Measurements from ENCODE around the gene ZNF620.
"Not testable (repeated sequence)": the region's sequence is repeated elsewhere in the genome, so short reads cannot be mapped to it uniquely, and the experiment has no call there.

The ZNF620 gene

DNA sequence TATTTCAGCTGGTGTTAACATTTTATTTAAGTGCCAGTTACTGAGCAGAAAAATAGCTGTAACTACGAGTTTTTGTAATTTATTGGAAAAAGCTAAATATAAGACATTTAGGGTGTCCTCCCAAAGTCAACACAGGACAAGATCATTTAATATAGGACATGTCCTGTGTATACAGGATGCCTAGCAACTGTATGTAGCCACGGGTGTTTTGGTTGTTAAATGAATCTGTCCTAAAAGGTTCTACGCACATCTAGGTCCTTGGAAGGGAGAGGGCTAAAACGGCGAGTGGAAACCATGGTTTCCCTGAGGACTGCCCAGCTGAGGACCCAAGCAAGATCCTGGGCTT, 18.4 kb downstream of the ZNF620 start:
- Mint-ChIP-seq H3K4me1 (peaks cover 28% of the 10 kb centered on the region), H3K27ac (peak overlapping the region; percentile 94), H3K36me3 (peaks cover 31% of the 10 kb centered on the region), H3K4me3 (peak overlapping the region; percentile 93), H3K27me3 (no peaks in the 10 kb centered on the region), H3K9me3 (no peaks in the 10 kb centered on the region)
- peak; percentile 35 for ATAC-seq

DNA sequence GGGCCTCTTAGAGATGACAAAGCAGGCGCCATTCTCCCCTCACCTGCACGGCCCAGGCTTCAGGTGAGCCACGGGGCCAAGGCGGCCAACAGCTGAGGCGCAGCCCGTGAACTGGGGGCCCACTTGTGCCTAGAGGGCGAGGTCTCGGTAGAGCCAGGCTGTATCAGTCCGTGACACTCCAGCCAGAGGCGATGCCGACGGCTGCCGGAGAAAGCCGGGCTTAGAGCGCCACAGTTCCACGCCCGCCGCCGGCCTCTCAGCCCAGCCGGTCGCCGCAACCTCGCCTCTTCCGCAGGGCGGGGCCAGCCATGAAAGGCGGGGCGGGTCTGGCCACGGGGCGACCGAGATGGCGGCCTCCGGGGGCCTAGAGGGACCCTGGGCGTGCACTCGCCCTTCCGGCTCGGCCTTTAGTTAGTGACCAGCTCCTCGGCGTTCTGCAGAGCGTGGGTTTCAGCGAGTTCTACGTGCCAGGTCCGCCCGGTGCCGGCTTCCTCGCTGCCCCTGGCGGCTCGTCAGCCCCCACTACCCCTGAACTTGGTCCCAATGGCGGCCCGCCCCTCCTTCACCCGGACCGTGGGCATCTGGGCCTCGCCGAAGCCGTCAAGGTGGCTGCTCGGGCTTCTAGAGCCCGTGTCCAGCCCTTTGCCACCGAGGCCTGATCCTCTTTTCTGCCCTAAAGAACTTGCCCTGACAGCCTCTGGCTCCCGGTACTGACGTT, 18.9 kb downstream of the ZNF620 start, which contains the start of gene ZNF621:
TSS of gene ZNF621 (plus strand) at position 393 of the 718 bp plus-strand sequence. CDS start 881 bp downstream, outside the sequence.
- peaks cover 37% of the 10 kb centered on the region for H3K36me3 Mint-ChIP-seq
- peak; percentile 100 for ATAC-seq
- no peaks in the 10 kb centered on the region for H3K9me3 Mint-ChIP-seq
- H3K4me1 Mint-ChIP-seq: peaks cover 33% of the 10 kb centered on the region
- peak within 1 kb of the TSS; percentile 94 for H3K27ac Mint-ChIP-seq
- H3K27me3 Mint-ChIP-seq: no peaks in the 10 kb centered on the region
- H3K4me3 Mint-ChIP-seq: peak within 1 kb of the TSS; percentile 93

DNA sequence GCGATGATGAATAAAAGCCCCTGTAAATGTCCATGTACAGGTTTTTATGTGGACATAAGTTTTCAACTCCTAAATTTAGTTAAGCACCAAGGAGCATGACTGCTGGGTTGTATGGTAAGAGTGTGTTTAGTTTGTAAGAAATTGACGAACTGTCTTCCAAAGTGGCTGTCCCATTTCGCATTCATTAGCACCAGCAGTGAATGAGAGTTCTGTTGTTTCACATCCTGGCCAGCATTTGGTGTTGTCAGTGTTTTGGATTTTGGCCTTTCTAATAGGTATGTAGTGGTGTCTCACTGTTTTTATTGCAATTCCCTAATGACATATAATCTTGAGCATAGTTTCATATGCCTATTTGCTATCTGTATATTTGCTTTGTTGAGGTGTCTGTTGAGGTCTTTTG, 22.6 kb downstream of the ZNF620 start:
- ATAC-seq: no peak
- Mint-ChIP-seq H3K36me3 (peaks cover 74% of the 10 kb centered on the region), H3K27me3 (no peaks in the 10 kb centered on the region), H3K9me3 (peaks cover 11% of the 10 kb centered on the region), H3K4me1 (peaks cover 34% of the 10 kb centered on the region), H3K4me3 (no peak overlapping the region), H3K27ac (no peak overlapping the region)

DNA sequence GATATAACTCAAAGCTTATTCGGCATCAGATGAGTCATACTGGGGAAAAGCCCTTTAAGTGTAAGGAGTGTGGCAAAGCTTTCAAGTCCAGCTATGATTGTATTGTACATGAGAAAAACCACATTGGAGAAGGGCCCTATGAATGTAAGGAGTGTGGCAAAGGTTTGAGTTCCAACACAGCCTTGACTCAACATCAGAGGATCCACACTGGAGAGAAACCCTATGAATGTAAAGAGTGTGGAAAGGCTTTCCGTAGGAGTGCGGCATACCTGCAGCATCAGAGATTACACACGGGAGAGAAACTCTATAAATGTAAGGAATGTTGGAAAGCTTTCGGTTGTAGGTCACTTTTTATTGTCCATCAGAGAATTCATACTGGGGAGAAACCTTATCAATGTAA, 26.4 kb downstream of the ZNF620 start:
- Mint-ChIP-seq H3K36me3 (peaks cover 94% of the 10 kb centered on the region), H3K4me3 (no peak overlapping the region), H3K4me1 (peaks cover 16% of the 10 kb centered on the region), H3K9me3 (peaks cover 14% of the 10 kb centered on the region), H3K27me3 (no peaks in the 10 kb centered on the region), H3K27ac (no peak overlapping the region)
- no peak for ATAC-seq

DNA sequence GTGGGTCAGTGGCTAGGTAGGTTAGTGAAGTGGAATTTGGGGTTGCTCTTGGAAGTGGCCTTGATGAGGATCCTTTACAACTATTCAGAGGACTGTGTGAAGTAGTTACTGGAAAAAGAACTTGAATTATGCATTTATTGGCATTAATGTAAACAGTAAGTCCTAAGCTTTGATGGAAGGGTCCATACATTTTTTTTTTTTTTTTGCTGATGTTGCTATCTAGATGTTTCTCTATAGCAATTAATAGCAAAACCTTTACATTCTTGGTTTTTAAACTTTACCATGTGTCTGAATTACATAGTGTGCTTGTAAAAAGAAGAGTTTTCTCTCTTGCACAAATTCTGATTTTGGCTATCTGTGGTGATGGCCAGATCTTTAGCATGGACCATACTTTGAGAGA, 28.4 kb downstream of the ZNF620 start:
- Mint-ChIP-seq H3K9me3 (peaks cover 17% of the 10 kb centered on the region), H3K4me1 (peaks cover 5% of the 10 kb centered on the region), H3K27ac (no peak overlapping the region), H3K36me3 (peaks cover 92% of the 10 kb centered on the region), H3K27me3 (no peaks in the 10 kb centered on the region), H3K4me3 (no peak overlapping the region)
- ATAC-seq: no peak

DNA sequence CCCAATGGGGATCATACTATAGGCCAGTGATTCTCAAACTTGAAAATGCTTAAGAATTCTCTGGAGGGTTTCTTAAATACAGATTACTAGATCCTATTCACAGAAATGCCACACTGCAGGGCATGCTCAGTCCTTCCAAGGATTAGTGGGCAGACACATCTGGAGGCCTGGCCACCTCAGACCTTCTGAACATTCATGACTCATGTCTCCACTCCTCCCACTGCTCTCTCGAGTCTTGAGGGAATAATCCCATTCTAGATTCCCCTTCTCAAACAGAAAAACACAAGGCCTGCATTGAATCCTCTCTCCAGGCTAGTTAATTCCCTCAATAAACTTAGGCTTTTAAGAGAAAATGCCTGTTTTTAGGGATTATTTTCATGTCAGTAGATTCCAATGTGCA, 41.0 kb downstream of the ZNF620 start:
- no peak for ATAC-seq
- H3K4me3 Mint-ChIP-seq: no peak overlapping the region
- H3K4me1 Mint-ChIP-seq: no peaks in the 10 kb centered on the region
- no peaks in the 10 kb centered on the region for H3K27me3 Mint-ChIP-seq
- no peak overlapping the region for H3K27ac Mint-ChIP-seq
- peaks cover 7% of the 10 kb centered on the region for H3K9me3 Mint-ChIP-seq
- H3K36me3 Mint-ChIP-seq: peaks cover 19% of the 10 kb centered on the region

DNA sequence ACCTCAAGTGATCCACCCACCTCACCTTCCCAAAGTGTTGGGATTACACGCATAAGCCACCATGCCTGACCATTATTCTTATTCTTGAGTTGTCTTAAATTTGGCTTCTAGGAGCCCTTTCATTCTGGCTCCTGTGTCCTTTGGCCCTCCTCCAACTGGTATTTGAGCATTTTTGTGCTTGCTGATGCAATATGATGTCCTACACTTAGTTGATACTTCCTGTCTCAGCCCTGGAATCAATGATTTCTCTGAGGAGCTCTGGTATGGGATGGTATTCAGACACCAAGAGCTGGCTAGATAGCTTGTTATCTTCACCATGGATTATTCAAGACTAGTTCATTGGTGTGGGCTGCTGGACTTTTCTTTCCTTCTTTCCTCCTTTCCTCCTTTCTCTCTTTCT, 44.3 kb downstream of the ZNF620 start:
- Mint-ChIP-seq H3K9me3 (peaks cover 7% of the 10 kb centered on the region), H3K4me1 (no peaks in the 10 kb centered on the region), H3K27ac (no peak overlapping the region), H3K27me3 (no peaks in the 10 kb centered on the region), H3K4me3 (no peak overlapping the region), H3K36me3 (peaks cover 15% of the 10 kb centered on the region)
- no peak for ATAC-seq

DNA sequence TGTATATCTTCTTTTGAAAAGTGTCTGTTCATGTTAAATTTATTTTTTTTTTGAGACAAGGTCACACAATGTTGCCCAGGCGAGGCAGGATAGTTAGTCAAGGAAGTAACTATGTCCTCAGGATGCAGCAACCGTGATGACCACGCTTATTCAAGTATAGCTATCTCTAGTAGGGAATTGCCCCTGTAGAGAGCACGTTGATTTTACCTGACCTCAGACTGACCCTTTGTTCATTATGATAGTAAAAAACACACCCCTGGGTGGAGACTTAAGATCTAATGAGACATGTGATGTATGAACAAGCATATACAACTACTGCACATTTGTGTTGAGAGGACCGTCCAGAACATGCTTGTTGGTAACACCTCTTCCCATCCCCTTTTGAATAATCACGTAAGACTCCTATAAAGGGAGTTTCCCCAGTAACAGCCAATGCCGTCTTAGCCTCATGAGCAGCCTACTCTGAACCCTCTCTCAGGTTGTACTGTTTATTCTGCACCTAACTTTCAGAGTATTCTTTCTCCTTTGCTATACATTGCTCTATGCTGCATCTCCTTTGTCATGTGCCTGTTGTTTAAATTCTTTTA, 51.8 kb downstream of the ZNF620 start:
- no peaks in the 10 kb centered on the region for H3K27me3 Mint-ChIP-seq
- peak; percentile 51 for ATAC-seq
- no peak overlapping the region for H3K27ac Mint-ChIP-seq
- H3K9me3 Mint-ChIP-seq: peaks cover 10% of the 10 kb centered on the region
- H3K36me3 Mint-ChIP-seq: peaks cover 19% of the 10 kb centered on the region
- peaks cover 13% of the 10 kb centered on the region for H3K4me1 Mint-ChIP-seq
- H3K4me3 Mint-ChIP-seq: no peak overlapping the region

DNA sequence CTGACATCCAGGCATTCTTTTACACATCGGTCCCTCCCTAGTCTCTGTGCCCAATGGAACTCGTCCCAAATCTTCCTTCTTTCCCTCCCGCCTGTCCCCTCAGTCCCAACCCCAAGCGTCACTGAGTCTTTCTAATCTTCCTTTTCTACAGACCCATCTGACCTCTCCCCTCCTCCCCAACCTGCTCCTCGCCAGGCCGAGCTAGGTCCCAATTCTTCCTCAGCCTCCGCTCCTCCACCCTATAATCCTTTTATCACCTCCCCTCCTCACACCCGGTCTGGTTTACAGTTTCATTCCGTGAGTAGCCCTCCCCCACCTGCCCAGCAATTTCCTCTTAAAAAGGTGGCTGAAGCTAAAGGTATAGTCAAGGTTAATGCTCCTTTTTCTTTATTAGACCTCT, 56.6 kb downstream of the ZNF620 start:
- ATAC-seq, H3K27ac Mint-ChIP-seq: not testable (repeated sequence)

DNA sequence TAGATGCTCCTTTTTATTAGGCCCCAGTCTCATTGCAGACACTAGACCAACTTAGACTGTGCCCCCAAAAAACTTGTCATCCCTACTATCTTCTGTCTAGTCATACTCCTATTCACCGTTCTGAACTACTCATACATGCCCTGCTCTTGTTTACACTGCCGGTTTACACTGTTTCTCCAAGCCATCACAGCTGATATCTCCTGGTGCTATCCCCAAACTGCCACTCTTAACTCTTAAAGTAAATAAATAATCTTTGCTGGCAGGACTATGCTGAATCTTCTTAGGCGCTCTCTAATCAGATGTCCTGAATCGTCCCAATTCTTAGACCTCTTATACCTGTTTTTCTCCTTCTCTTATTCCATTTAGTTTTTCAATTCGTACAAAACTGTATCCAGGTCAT, 59.8 kb downstream of the ZNF620 start:
- H3K27ac Mint-ChIP-seq, ATAC-seq, H3K4me3 Mint-ChIP-seq, H3K27me3 Mint-ChIP-seq, H3K4me1 Mint-ChIP-seq: not testable (repeated sequence)
- peaks cover 32% of the 10 kb centered on the region for H3K36me3 Mint-ChIP-seq
- peaks cover 14% of the 10 kb centered on the region for H3K9me3 Mint-ChIP-seq

More for the DNA sequence above, 56.6 kb downstream of the ZNF620 start:
- not testable (repeated sequence) for H3K27me3 Mint-ChIP-seq, H3K4me3 Mint-ChIP-seq
- H3K36me3 Mint-ChIP-seq: peaks cover 32% of the 10 kb centered on the region
- peaks cover 11% of the 10 kb centered on the region for H3K4me1 Mint-ChIP-seq
- H3K9me3 Mint-ChIP-seq: peaks cover 10% of the 10 kb centered on the region

DNA sequence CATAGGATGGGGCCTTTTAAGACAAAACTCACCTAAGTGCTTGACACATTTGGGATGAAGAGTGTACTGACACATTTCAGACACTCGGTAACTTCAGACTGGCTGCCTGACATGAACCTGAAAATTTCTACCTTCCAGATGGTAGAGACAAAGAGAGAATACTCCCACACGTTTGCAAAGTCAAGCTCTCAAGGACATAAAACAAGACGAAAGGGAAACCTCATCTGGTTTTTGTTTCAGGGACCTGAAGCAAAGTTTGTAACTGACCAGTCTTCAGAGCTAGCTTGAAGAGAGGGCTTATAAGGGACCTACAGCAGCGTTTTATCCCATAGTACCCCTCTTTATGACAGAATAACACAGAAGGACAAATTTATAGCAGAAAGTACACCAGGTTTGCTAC, 60.9 kb downstream of the ZNF620 start:
- Mint-ChIP-seq H3K27me3 (no peaks in the 10 kb centered on the region), H3K27ac (no peak overlapping the region)

More for the DNA sequence above, 60.9 kb downstream of the ZNF620 start:
- H3K4me1 Mint-ChIP-seq: no peaks in the 10 kb centered on the region
- no peak overlapping the region for H3K4me3 Mint-ChIP-seq
- H3K36me3 Mint-ChIP-seq: peaks cover 23% of the 10 kb centered on the region
- H3K9me3 Mint-ChIP-seq: peaks cover 13% of the 10 kb centered on the region
- no peak for ATAC-seq

All from stimulated activated memory B cell treated with anti-CD40 and anti-IgM and Interleukin-4, amounts not matched to agents 10 μg/mL and 1 μg/mL and 100 μg/mL, for 72 hours (primary cell).